ENCODE results near the gene CD300LB. TPM values are rescaled to one million over a fixed set of nuclear protein-coding genes. Genes with fewer than 3 reads are reported as not detected.

Gene CD300LB
- total and polyA plus RNA-seq, 10 of the 15 experiments (the other 5 are each of a cell fraction or from before 2014, with no cell fraction given): 0.08 to 0.57 (median 0.25) TPM; not detected in 4

DNA sequence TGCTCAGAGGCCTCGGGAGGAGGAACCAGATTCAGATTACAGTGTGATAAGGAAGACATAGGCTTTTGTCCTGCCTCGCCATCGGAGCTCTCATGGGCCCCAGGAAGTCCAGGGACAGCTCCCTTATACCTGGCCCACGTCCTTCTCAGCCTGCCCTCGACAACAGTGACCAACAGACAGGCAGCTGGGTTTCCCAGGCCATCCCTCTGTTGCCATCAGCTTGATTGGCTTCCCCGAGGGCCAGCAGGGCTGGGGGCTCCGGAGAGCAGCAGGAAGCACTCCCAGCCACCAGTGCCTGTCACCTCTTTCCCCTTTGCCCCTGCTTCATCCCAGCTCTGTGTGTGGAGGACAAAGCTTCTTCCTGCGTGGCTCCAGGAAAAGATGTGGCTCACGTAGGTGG lies 47.2 kb downstream of the CD300LB start:
- H3K9me3 ChIP-seq (replicated peaks; ENCODE audit: control insufficient read depth, insufficient read depth, low read length): no peaks in the 10 kb centered on the region; the same call in 2 of the 3 replicates
- H3K9ac ChIP-seq (ENCODE audit: control insufficient read depth, insufficient read depth, low read length): no peak overlapping the region
- CTCF ChIA-PET: interaction anchor here (1.4 kb wide), 1 partner anchor 116 kb away, joined by 3 read pairs; no protein-coding TSS in a partner anchor
- H2AFZ ChIP-seq (ENCODE audit: control insufficient read depth, low read depth, low read length): no peak overlapping the region
- no peaks in the 10 kb centered on the region for H3K27me3 ChIP-seq (replicated peaks in 1 of 2; ENCODE audit: control insufficient read depth in 2 of 2, insufficient read depth in 2 of 2, low read length in 1 of 2)
- peaks cover 2% of the 10 kb centered on the region; the same call in 1 of the 2 replicates for H3K79me2 ChIP-seq (ENCODE audit: control insufficient read depth, insufficient read depth, low read length)
- intact Hi-C loops (cut with micrococcal nuclease; ENCODE audit: unreplicated experiment): no loop called here
- BruUV-seq (replicated peaks): TSS peak; percentile 52
- H3K4me1 ChIP-seq (ENCODE audit: control insufficient read depth, insufficient read depth, low read length): peaks cover 4% of the 10 kb centered on the region; the same call in 1 of the 2 replicates
- ATAC-seq: no peak
- RAD21 ChIA-PET (ENCODE audit: unreplicated experiment): interaction anchor here (0.6 kb wide), 1 partner anchor 105 kb away, joined by 3 read pairs; no protein-coding TSS in a partner anchor
- H3K36me3 ChIP-seq (ENCODE audit: control insufficient read depth in 2 of 2, insufficient read depth in 2 of 2, low read length in 1 of 2): peaks cover 22 to 44% of the 10 kb centered on the region in 2 experiments
- 59% methylated on average over 9 of the region's 9 CpGs for WGBS (ENCODE audit: insufficient coverage, insufficient replicate concordance, low lambda C conversion rate, missing lambda C conversion rate)
- in situ Hi-C loops (cut with MboI): no loop called here
- no peak overlapping the region for H3K27ac ChIP-seq (ENCODE audit: control insufficient read depth, insufficient read depth)
- no peak for FAIRE-seq
- no peak overlapping the region for H3K4me3 ChIP-seq
- SMC1A ChIA-PET (ENCODE audit: uncharacterized antibody, unreplicated experiment): interaction anchor here (0.6 to 1.4 kb wide), 3 partner anchors 15 to 27 kb away, joined by 3 to 6 read pairs (median 4); no protein-coding TSS in a partner anchor
- POLR2A ChIA-PET: interaction anchor here (1.3 kb wide), 1 partner anchor 13 kb away, joined by 3 read pairs; no protein-coding TSS in a partner anchor
- DNase-seq (ENCODE audit: low read depth, low spot score): no peak
- TF ChIP-seq ATF2 (IDR thresholded peaks at IDR 0.05; ENCODE audit: low read length): no peak
- TF ChIP-seq BMI1 (IDR thresholded peaks at IDR 0.05; ENCODE audit: borderline replicate concordance): no peak
- TF ChIP-seq, protein P1, sequence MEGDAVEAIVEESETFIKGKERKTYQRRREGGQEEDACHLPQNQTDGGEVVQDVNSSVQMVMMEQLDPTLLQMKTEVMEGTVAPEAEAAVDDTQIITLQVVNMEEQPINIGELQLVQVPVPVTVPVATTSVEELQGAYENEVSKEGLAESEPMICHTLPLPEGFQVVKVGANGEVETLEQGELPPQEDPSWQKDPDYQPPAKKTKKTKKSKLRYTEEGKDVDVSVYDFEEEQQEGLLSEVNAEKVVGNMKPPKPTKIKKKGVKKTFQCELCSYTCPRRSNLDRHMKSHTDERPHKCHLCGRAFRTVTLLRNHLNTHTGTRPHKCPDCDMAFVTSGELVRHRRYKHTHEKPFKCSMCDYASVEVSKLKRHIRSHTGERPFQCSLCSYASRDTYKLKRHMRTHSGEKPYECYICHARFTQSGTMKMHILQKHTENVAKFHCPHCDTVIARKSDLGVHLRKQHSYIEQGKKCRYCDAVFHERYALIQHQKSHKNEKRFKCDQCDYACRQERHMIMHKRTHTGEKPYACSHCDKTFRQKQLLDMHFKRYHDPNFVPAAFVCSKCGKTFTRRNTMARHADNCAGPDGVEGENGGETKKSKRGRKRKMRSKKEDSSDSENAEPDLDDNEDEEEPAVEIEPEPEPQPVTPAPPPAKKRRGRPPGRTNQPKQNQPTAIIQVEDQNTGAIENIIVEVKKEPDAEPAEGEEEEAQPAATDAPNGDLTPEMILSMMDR (IDR thresholded peaks at IDR 0.05 in 2 of 3, conservative IDR thresholded peaks at IDR 0.05 in 1 of 3; ENCODE audit: control insufficient read depth in 2 of 3, extremely low read depth in 1 of 3, insufficient read depth in 1 of 3, low read depth in 3 of 3, low read length in 3 of 3): no peak
- TF ChIP-seq, protein P2, sequence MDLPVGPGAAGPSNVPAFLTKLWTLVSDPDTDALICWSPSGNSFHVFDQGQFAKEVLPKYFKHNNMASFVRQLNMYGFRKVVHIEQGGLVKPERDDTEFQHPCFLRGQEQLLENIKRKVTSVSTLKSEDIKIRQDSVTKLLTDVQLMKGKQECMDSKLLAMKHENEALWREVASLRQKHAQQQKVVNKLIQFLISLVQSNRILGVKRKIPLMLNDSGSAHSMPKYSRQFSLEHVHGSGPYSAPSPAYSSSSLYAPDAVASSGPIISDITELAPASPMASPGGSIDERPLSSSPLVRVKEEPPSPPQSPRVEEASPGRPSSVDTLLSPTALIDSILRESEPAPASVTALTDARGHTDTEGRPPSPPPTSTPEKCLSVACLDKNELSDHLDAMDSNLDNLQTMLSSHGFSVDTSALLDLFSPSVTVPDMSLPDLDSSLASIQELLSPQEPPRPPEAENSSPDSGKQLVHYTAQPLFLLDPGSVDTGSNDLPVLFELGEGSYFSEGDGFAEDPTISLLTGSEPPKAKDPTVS (IDR thresholded peaks at IDR 0.05; ENCODE audit: low read depth, low read length): no peak
- TF ChIP-seq MYC (IDR thresholded peaks at IDR 0.05; ENCODE audit: insufficient read depth, insufficient read length, insufficient replicate concordance, low read length, severe bottlenecking): no peak
- no peak overlapping the region for H3K4me2 ChIP-seq (ENCODE audit: control insufficient read depth, insufficient read depth)
- H4K20me1 ChIP-seq (ENCODE audit: control insufficient read depth, insufficient read depth): no peaks in the 10 kb centered on the region; the same call in 1 of the 2 replicates

Measured in GM12878 (cell line).